Colonic mucosa (tissue), 4 donors: ENCODE results near the gene ARFGAP3. TPM values are rescaled to one million over a fixed set of nuclear protein-coding genes. Genes with fewer than 3 reads are reported as not detected.

Experiments
- DNase-seq: peaks from one replicate; pipeline ENCODE4 v3.0.0-alpha.2; 2020
- H3K27ac ChIP-seq: fragments of 200-600 bp; one replicate; pipeline ENCODE4 v1.8.0; 2021
- H3K27me3 ChIP-seq: fragments of 200-600 bp; one replicate; pipeline ENCODE4 v1.8.0; 2021
- H3K36me3 ChIP-seq: fragments of 200-600 bp; one replicate; pipeline ENCODE4 v1.8.0; 2021
- H3K4me1 ChIP-seq: fragments of 200-600 bp; one replicate; pipeline ENCODE4 v1.8.0; 2021; ENCODE audit warnings: mild to moderate bottlenecking
- H3K4me3 ChIP-seq: fragments of 200-600 bp; one replicate; pipeline ENCODE4 v1.8.0; 2021
- H3K9ac ChIP-seq, 2 donors: one replicate each; pipeline ENCODE4 v1.7.0; 2013; ENCODE audit warnings: control low read depth in 2 of 2, low read depth in 2 of 2, low read length in 2 of 2
- H3K9me3 ChIP-seq: fragments of 200-600 bp; one replicate; pipeline ENCODE4 v1.8.0; 2021
- intact Hi-C: fragments of 100-400 bp; cut with DNase I; formaldehyde crosslinking; loops from one replicate; pipeline ENCODE4 v1.14.1; 2022
- total RNA-seq, 2 donors: library from RNA; stranded (reverse); fragmentation: NEBNext Ultra II Directional in 1 of 2; extraction: Animal tissue kit (Norgen Biotek cat#: 25700) in 1 of 2; gene quantifications; one replicate each; pipeline ENCODE4 v1.2.1, GENCODE V29; 2021
- TF ChIP-seq, protein P1 (sequence below): fragments of 200-600 bp; IDR thresholded peaks from one replicate; pipeline ENCODE4 v1.8.0; 2022; ENCODE audit warnings: antibody characterized with exemption, mild to moderate bottlenecking
- donor health status: healthy.
- donor health status: DM: no; HTN: no; CAD: no.
- donor health status: DM: no; HTN: no; CAD: no.

The ARFGAP3 gene
- total RNA-seq, 2 donors from 2014 or later: 29.4 to 47.7 TPM

DNA sequence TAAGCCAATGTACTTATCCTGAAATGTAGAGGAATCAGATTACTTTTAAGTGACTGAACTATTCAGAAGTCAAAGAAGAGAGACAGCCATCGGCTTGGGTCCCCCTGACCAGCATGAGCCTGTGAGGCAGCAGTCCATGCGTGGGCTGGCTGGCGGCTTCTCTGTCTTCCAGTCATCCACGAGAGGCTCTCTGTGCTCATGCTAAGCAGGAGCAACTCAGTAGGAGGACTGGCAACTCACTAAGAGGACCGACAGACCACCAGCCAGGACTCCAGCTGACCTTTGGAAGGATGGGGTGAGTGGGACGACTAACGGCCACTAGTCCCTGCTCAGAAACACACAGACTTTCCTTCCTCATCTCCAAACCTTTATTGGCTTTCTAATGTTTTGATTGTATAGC, 43.6 kb downstream of the ARFGAP3 start:
- DNase-seq: no peak
- H3K9me3 ChIP-seq: no peaks in the 10 kb centered on the region
- H3K4me1 ChIP-seq: no peaks in the 10 kb centered on the region
- no peaks in the 10 kb centered on the region for H3K36me3 ChIP-seq
- no peak overlapping the region for H3K27ac ChIP-seq
- no peak overlapping the region for H3K4me3 ChIP-seq
- H3K9ac ChIP-seq: no peak overlapping the region
- TF ChIP-seq, protein P1, sequence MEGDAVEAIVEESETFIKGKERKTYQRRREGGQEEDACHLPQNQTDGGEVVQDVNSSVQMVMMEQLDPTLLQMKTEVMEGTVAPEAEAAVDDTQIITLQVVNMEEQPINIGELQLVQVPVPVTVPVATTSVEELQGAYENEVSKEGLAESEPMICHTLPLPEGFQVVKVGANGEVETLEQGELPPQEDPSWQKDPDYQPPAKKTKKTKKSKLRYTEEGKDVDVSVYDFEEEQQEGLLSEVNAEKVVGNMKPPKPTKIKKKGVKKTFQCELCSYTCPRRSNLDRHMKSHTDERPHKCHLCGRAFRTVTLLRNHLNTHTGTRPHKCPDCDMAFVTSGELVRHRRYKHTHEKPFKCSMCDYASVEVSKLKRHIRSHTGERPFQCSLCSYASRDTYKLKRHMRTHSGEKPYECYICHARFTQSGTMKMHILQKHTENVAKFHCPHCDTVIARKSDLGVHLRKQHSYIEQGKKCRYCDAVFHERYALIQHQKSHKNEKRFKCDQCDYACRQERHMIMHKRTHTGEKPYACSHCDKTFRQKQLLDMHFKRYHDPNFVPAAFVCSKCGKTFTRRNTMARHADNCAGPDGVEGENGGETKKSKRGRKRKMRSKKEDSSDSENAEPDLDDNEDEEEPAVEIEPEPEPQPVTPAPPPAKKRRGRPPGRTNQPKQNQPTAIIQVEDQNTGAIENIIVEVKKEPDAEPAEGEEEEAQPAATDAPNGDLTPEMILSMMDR: no peak
- intact Hi-C loops: no loop called here
- no peaks in the 10 kb centered on the region for H3K27me3 ChIP-seq

DNA sequence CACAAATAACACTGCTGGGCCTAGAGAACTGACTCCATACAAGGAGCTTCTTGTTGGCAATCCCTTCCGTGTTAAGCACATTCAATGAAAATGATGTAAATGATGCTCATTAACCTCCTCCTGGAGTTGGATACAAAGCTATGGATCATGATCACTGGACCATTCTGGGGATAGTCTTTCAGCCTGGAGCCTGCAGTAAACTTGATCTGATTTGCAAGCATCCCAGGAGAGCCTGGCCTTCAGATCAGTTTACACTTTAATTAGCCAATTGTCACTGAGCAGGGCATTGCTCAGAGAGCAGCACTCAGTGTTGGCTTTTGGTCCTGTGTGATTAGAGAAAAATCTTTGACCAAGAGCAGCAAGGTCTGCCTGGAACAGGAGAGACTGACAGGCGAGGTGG, 45.6 kb downstream of the ARFGAP3 start:
- Histone ChIP-seq H3K36me3 (peaks cover 5% of the 10 kb centered on the region), H3K9ac (no peak overlapping the region), H3K27me3 (no peaks in the 10 kb centered on the region), H3K9me3 (no peaks in the 10 kb centered on the region), H3K4me3 (no peak overlapping the region), H3K4me1 (no peaks in the 10 kb centered on the region), H3K27ac (no peak overlapping the region)
- no peak for DNase-seq
- TF ChIP-seq, protein P1: no peak
- intact Hi-C loops: no loop called here

DNA sequence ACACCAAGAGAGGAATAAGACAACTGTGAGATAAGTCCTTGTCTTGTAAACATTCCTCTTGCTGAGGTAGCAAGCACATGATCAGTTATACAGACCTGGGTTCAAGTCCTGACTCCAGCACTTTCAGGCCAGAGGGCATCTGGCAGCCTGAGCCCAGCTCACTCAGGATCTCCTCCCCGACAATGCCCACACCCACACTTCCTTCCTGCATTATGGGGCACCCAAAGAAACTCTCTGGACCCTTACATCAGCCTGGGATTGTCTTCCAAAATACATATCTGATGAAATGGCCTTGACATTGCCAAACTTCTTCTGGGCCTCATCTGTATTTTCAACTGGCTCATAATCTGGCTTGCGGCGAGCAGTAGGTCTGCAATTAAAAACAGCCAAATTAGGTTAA, 48.6 kb downstream of the ARFGAP3 start:
- no peak overlapping the region for H3K27ac ChIP-seq
- no peak overlapping the region for H3K4me3 ChIP-seq
- H3K9ac ChIP-seq: no peak overlapping the region
- TF ChIP-seq, protein P1: no peak
- no peaks in the 10 kb centered on the region for H3K4me1 ChIP-seq
- H3K36me3 ChIP-seq: peaks cover 14% of the 10 kb centered on the region
- DNase-seq: no peak
- intact Hi-C loops: no loop called here
- H3K9me3 ChIP-seq: no peaks in the 10 kb centered on the region
- no peaks in the 10 kb centered on the region for H3K27me3 ChIP-seq

DNA sequence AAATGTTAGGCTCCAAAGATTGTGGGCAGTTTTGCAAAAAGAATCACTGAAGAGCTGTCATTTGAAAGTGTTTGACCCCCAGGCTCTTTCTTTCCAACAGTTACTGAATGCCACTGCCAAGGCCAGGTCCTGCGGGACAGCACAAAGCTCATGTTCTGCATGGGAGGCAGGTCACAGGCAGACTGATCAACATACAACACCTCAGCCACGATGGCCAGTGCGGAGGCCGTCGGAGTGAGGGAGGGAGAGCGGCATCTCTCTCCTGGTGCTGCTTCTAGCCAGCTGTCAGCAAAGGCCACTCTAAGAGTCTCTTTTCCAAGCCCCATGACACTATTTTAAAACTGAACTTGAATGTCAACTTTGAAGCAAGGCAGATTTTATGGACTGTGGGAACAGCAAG, 49.9 kb downstream of the ARFGAP3 start:
- H3K27me3 ChIP-seq: no peaks in the 10 kb centered on the region
- no peaks in the 10 kb centered on the region for H3K9me3 ChIP-seq
- H3K9ac ChIP-seq: no peak overlapping the region
- no peak overlapping the region for H3K27ac ChIP-seq
- no peak overlapping the region for H3K4me3 ChIP-seq
- H3K36me3 ChIP-seq: peaks cover 14% of the 10 kb centered on the region
- intact Hi-C loops: no loop called here
- no peak for DNase-seq
- TF ChIP-seq, protein P1: no peak
- no peaks in the 10 kb centered on the region for H3K4me1 ChIP-seq

DNA sequence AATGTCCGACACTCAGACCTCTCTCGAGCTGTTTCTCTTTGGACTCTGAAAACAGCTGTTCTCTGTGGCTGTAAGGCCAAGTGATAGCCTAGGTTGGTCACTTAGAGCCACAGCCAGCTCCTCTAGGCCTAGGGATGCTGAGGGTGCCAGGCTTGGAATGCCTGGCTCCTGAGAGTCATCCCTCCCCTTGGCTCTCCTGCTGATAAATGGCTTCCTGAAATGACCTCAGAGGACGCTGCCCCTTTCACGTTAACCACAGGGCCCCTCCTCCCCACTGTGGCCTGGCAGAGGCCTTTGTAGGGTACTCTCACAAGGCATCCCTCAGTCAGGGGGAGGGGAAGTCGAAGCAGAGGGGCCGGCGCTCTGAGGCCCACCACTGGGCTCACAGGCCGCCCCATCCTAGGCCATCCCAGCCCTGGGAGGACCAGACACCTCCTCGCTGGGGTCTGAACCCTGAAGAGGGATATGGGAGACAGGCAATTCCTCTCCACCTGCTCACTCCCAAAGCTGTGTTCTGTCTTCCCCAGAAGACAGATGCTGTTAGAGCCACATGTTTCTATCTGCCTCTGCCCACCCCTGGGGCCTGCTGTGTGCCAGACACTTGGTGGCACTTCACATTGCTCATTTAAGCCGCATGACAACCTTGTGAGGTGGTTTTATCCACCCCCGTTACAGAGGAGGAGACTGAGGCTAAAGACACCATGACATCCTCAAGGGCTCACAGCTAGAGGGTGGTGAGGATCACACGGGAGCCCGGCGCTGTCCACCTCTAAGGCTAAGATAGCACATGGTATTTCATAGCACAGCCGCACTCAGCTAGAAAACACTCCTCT, 50.9 kb downstream of the ARFGAP3 start:
- intact Hi-C loops: no loop called here
- Histone ChIP-seq H3K4me1 (no peaks in the 10 kb centered on the region), H3K9ac (no peak overlapping the region), H3K4me3 (no peak overlapping the region), H3K36me3 (peaks cover 14% of the 10 kb centered on the region), H3K27me3 (no peaks in the 10 kb centered on the region), H3K9me3 (no peaks in the 10 kb centered on the region), H3K27ac (peak overlapping the region; percentile 17)
- peak; percentile 12 for DNase-seq
- TF ChIP-seq, protein P1: no peak
